ENCODE measurements around the gene SERPINA1.

The SERPINA1 gene

GRCh38 chr14:94330857-94331256, 57.5 kb downstream of the SERPINA1 start:
- no peak overlapping the region for H3K27ac ChIP-seq

GRCh38 chr14:94330432-94330831, 58.0 kb downstream of the SERPINA1 start:
- TF ChIP-seq, protein P1, sequence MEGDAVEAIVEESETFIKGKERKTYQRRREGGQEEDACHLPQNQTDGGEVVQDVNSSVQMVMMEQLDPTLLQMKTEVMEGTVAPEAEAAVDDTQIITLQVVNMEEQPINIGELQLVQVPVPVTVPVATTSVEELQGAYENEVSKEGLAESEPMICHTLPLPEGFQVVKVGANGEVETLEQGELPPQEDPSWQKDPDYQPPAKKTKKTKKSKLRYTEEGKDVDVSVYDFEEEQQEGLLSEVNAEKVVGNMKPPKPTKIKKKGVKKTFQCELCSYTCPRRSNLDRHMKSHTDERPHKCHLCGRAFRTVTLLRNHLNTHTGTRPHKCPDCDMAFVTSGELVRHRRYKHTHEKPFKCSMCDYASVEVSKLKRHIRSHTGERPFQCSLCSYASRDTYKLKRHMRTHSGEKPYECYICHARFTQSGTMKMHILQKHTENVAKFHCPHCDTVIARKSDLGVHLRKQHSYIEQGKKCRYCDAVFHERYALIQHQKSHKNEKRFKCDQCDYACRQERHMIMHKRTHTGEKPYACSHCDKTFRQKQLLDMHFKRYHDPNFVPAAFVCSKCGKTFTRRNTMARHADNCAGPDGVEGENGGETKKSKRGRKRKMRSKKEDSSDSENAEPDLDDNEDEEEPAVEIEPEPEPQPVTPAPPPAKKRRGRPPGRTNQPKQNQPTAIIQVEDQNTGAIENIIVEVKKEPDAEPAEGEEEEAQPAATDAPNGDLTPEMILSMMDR (IDR thresholded peaks at IDR 0.05): no peak
- TF ChIP-seq ZFX (IDR thresholded peaks at IDR 0.05; ENCODE audit: borderline replicate concordance): no peak
- no peak overlapping the region for H3K27ac ChIP-seq

More at GRCh38 chr14:94330857-94331256, 57.5 kb downstream of the SERPINA1 start:
- TF ChIP-seq ZFX (IDR thresholded peaks at IDR 0.05; ENCODE audit: borderline replicate concordance): no peak
- TF ChIP-seq, protein P1 (IDR thresholded peaks at IDR 0.05): no peak

GRCh38 chr14:94329857-94330256, 58.5 kb downstream of the SERPINA1 start:
- no peak overlapping the region for H3K27ac ChIP-seq
- TF ChIP-seq, protein P1 (IDR thresholded peaks at IDR 0.05): no peak
- TF ChIP-seq ZFX (IDR thresholded peaks at IDR 0.05; ENCODE audit: borderline replicate concordance): no peak

- H3K27ac ChIP-seq: no peak overlapping the region
- TF ChIP-seq ZFX (IDR thresholded peaks at IDR 0.05; ENCODE audit: borderline replicate concordance): no peak
- TF ChIP-seq, protein P1 (IDR thresholded peaks at IDR 0.05): no peak
Observed at GRCh38 chr14:94328196-94328595, 60.2 kb downstream of the SERPINA1 start.
